Fibroblast of skin of right quadriceps (primary cell): ENCODE data around the gene MGME1.
"Not testable (repeated sequence)": the region's sequence is repeated elsewhere in the genome, so short reads cannot be mapped to it uniquely, and the experiment has no call there.

ENCODE experiments used
- DNase-seq: peaks from one replicate; pipeline ENCODE4 v3.0.0-alpha.2; 2013

The MGME1 gene

DNA sequence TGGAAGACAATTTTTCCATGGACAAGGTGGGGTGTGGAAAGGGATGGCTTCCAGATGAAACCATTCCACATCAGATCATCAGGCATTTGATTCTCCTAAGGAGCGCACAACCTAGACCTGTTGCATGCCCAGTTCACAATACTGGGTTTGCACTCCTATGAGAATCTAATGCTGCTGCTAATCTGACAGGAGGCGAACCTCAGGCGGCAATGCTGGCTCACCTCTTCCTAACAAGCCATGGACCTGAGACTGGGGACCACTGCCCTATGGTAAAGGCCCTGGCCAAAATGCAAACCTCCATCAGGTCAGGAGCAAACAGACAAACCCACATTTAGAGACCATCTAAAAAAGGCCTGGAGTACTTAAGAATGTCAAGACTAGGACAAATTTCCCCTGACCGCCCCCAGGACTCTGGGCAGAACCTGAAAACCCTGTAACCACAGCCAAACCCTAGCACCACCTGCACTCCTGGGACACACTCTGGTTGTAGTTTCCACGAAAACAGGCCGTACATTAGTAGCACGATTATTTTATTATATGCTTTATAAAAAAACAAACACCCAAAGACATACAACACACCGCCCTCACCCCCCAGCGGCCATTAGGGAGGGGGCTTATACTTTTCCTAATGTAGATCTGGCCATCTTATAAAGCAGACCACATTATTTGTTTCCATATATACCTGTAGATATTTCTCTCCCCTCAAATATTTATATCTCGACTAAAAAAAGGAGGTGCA is 27.6 kb upstream of the MGME1 start:
- no peak for DNase-seq

GRCh38 chr20:17941826-17942196 is 27.0 kb upstream of the MGME1 start:
- no peak for DNase-seq

DNA sequence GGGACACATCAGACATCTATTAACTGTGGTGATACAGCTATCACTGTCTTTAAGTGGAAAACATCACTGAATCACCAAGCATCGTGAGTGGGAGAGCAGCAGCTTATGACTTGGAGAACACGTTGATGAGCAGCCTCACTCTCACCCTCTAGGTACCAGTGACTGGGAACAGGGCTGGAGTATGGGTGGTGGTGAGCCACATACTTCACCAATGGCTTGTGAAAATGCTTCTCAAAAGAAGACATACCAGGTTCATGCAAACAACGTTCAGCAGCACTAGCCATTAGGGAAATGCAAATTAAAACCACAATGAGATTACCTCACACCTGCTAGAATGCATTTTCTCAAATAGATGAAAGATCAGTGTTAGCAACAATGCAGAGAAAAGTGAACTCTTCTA is 25.5 kb upstream of the MGME1 start:
- DNase-seq = no peak

DNA sequence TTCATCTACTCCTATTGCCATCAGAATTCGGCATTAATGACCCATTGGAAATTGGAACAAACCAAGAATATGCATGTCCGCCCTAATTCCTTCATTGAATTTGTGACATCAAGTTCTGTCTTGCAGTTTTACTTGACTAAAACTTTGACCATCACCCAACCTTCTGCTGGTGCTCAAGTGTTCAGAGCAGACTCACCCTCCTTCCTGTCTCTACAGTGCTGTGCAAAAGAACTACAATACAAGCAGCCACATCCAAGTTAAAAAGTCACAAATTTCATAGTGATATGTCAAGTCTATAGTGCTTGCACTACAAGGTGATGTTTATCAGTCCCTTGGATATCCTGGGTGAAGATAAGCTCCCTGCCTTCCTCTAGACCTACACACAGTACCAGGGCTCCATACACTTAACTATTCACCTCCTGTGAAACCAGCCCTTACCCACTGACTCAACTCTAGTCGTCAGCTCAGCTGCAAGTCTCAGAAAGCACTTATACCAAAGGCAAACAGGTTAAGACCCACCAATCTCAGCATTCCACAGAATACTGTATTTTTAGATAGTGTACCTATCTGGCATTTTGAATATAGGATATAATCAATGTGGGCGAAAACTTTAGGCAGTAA is 23.9 kb upstream of the MGME1 start:
- no peak for DNase-seq

GRCh38 chr20:17946040-17946439 is 22.8 kb upstream of the MGME1 start:
- no peak for DNase-seq

DNA sequence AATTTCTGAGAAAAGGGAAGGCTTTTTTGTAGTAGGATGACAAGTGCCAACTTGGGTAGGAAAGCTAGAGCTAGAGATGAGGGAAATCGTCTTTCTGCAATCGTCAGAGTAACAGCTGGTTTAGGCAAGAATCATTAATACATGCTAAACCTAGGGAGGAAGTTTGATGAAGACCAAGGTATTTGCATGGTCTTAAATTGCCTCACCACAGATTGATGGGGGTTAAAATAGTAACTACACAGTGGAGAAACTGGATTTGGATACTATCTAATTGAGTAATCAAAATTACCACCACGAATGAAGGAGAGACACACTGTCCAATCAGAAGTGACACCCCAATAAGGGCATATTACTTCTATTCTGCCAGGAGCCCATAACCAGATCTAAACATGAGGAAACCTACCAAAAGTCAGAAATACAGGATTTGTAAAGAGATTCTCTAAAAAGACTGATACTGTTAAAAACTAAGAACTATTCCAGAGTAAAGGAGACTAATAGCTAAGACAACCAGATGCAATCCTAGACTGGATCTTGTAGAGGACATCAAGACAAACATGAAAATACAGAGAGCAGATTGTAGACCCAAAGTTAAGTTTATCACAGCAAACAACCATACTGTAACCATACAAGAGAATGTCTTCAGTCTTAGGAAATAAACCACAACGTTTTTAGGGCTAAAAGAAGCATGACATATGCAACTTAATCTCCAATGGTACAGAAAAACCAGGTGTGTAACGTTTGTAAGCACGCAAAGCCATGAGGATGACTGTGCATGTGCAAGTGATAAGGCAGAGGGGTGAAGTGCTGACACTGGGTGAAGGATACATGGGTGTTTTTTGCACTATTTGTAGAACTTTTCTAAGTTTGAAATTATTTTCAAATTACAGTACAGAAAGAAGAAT is 22.0 kb upstream of the MGME1 start:
- no peak for DNase-seq

GRCh38 chr20:17947474-17947815 is 21.4 kb upstream of the MGME1 start:
- no peak for DNase-seq

DNA sequence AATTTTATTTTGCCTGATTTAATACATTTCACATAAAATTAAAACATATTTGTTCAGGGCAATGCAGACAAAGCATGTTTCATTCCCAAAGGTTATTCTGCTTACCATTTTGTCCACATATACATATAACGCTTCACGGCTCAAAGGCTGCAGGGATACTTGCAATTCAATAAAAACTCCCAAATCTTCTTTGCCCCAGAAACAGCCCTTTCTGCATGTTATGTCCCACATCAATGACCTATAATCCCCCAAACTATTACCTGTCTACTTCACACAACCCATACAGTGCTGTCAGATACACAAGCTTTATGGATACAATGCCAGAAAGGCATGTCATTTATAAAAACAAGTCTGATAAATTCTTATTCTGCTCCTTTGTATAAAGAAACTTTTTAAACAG is 20.4 kb upstream of the MGME1 start:
- DNase-seq = no peak

- no peak for DNase-seq
These were observed 18.9 kb upstream of the MGME1 start for GRCh38 chr20:17949899-17950298.

GRCh38 chr20:17950670-17951069 is 18.1 kb upstream of the MGME1 start:
- DNase-seq = no peak

GRCh38 chr20:17951323-17951722 is 17.5 kb upstream of the MGME1 start:
- no peak for DNase-seq

GRCh38 chr20:17952692-17953684 is 15.8 kb upstream of the MGME1 start:
- DNase-seq = no peak

DNA sequence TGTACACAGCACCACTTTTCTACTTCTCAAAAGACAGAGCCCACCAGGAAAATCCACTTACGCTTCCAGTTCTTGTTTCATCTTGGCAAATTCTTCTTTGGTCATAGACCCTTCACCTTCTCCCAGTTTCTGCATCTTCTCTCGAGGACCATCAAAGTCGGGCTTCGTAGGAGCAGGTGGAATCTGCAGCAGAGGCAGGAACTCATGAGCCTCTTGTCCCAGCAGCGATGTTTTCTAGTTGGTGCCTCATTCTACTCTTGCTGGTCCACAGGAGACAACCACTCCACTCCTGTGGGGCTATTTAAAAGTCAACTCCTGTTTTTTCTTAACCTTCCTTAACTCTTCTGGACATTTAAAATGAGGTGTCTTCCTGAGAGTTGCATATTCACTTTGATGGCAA is 14.9 kb upstream of the MGME1 start:
- no peak for DNase-seq

- no peak for DNase-seq
These were observed 13.5 kb upstream of the MGME1 start for GRCh38 chr20:17955302-17955701.

DNA sequence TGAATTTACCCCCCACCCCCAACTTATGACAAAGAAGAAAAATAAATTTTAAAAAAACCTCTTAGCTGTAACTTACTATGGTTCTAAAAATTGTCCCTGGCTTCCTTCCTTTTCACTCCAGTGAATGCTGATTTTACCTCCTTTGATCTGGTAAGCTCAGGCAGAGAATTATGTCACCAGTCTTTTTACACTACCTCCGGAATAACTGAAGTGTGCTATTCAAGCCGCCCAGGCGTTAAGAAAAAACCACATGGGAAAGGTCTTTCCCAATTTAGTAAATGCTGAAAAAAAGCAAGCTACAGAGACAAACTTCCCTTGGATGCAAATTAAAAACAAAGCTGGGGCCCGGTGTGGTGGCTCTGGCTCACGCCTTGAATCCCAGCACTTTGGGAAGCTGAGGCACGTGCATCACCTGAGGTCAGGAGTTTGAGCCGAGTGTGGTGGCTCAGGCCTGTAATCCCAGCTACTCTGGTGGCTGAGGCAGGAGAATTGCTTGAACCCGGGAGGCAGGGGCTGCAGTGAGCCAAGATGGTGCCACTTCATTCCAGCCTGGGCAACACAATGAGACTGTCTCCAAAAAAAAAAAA is 12.6 kb upstream of the MGME1 start:
- no peak for DNase-seq

- peak; percentile 32 for DNase-seq
These were observed 11.1 kb upstream of the MGME1 start for GRCh38 chr20:17957505-17958363.

- DNase-seq = no peak
These were observed 10.2 kb upstream of the MGME1 start for GRCh38 chr20:17958373-17959256.

GRCh38 chr20:17959257-17959627 is 9.6 kb upstream of the MGME1 start:
- no peak for DNase-seq

GRCh38 chr20:17960400-17960885 is 8.4 kb upstream of the MGME1 start:
- not testable (repeated sequence) for DNase-seq
